ENCODE results near the gene TNIK.

TNIK gene

DNA sequence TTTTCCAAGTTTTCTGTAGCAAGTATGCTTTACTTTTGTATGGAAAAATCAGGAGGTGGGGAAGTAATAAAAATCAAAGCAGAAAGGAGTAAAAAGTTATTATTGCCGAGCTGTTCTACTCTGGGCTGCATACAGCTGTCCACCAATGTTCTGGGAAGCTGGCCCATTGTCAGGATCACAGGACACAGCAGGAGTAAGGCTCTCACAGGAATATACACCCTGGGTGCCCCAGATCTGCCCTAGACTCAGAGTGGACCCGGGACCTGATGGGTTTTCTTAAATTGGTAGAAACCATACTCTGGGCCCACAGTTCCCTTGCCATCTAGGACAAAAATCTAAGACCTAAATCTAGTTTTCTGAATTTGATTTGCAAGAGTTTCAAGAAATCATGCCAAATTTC is 60.4 kb downstream of the TNIK start:
- TF ChIP-seq FOXP2 (optimal IDR thresholded peaks at IDR 0.05; ENCODE audit: borderline replicate concordance, extremely low read depth, extremely low read length, insufficient read depth) (no peak), POLR2AphosphoS5 (IDR thresholded peaks at IDR 0.05; ENCODE audit: low read depth, low read length) (no peak), TAF1 (IDR thresholded peaks at IDR 0.05; ENCODE audit: borderline replicate concordance, insufficient read depth, low read length) (no peak), SIN3A (IDR thresholded peaks at IDR 0.05; ENCODE audit: borderline replicate concordance, insufficient read depth, low read length) (no peak)
- TF ChIP-seq, protein P1, sequence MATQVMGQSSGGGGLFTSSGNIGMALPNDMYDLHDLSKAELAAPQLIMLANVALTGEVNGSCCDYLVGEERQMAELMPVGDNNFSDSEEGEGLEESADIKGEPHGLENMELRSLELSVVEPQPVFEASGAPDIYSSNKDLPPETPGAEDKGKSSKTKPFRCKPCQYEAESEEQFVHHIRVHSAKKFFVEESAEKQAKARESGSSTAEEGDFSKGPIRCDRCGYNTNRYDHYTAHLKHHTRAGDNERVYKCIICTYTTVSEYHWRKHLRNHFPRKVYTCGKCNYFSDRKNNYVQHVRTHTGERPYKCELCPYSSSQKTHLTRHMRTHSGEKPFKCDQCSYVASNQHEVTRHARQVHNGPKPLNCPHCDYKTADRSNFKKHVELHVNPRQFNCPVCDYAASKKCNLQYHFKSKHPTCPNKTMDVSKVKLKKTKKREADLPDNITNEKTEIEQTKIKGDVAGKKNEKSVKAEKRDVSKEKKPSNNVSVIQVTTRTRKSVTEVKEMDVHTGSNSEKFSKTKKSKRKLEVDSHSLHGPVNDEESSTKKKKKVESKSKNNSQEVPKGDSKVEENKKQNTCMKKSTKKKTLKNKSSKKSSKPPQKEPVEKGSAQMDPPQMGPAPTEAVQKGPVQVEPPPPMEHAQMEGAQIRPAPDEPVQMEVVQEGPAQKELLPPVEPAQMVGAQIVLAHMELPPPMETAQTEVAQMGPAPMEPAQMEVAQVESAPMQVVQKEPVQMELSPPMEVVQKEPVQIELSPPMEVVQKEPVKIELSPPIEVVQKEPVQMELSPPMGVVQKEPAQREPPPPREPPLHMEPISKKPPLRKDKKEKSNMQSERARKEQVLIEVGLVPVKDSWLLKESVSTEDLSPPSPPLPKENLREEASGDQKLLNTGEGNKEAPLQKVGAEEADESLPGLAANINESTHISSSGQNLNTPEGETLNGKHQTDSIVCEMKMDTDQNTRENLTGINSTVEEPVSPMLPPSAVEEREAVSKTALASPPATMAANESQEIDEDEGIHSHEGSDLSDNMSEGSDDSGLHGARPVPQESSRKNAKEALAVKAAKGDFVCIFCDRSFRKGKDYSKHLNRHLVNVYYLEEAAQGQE (IDR thresholded peaks at IDR 0.05; ENCODE audit: insufficient read depth in 1 of 2, low read depth in 2 of 2, low read length in 2 of 2): no peak

DNA sequence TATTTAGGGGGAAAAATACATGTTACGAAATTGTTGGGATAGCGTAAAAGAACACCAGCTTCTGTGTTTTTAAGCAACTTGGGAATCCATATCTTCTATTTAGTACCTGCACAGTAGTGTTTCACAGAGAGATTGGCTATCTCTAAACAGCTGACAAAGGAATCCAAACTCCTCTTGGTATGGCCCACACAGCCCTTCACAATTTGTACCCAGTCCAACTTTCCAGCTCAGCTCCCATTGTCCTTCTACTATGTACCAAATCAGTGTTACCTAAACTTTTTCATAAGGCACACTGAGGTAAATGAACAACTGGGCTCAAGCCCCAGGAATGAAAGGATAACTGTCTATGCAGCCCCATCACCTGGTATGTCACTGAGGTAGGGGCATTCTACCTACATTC is 61.9 kb downstream of the TNIK start:
- TF ChIP-seq POLR2AphosphoS5 (IDR thresholded peaks at IDR 0.05; ENCODE audit: low read depth, low read length) (no peak), SIN3A (IDR thresholded peaks at IDR 0.05; ENCODE audit: borderline replicate concordance, insufficient read depth, low read length) (no peak), FOXP2 (optimal IDR thresholded peaks at IDR 0.05; ENCODE audit: borderline replicate concordance, extremely low read depth, extremely low read length, insufficient read depth) (no peak), TAF1 (IDR thresholded peaks at IDR 0.05; ENCODE audit: borderline replicate concordance, insufficient read depth, low read length) (no peak)
- TF ChIP-seq, protein P1 (IDR thresholded peaks at IDR 0.05; ENCODE audit: insufficient read depth in 1 of 2, low read depth in 2 of 2, low read length in 2 of 2): no peak

DNA sequence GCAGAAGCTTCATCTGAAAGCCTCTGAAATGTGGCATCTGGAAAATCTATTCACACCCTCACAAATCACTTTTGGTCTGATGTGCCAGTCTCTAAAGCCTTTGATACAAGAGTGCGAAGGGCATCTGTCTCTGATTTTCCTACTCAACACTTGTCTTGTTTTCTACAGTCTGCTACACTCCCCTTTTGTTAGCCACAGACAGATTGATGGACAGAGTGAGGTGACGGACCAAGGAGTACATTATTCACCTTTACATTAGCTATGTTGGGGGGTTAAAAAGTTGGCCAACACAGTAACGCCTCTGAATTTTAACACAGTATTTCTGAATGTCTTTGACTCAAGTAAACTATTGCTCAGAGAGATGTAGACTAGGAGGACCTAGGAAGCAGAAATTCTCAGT is 63.1 kb downstream of the TNIK start:
- TF ChIP-seq SIN3A (IDR thresholded peaks at IDR 0.05; ENCODE audit: borderline replicate concordance, insufficient read depth, low read length): no peak
- TF ChIP-seq TAF1 (IDR thresholded peaks at IDR 0.05; ENCODE audit: borderline replicate concordance, insufficient read depth, low read length): no peak
- TF ChIP-seq, protein P1 (IDR thresholded peaks at IDR 0.05; ENCODE audit: insufficient read depth in 1 of 2, low read depth in 2 of 2, low read length in 2 of 2): no peak
- no peak for TF ChIP-seq FOXP2 (optimal IDR thresholded peaks at IDR 0.05; ENCODE audit: borderline replicate concordance, extremely low read depth, extremely low read length, insufficient read depth)
- TF ChIP-seq POLR2AphosphoS5 (IDR thresholded peaks at IDR 0.05; ENCODE audit: low read depth, low read length): no peak

DNA sequence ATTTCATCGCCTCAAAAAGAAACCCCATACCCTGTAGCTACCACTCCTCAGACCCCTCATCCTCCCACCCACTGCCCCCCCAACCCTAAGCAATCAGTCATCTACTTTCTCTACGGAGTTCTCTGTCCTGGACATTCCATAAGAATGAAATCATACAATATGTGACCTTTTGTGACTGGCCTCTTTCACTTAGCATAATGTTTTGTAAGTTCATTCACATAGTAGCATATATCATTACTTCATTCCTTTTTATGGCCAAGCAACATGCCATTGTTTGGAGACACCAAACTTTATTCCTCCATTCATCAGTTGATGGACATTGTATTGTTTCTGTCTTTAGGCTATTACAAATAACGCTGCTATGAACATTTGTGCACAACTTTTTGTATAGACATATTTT is 64.2 kb downstream of the TNIK start:
- TF ChIP-seq TAF1 (IDR thresholded peaks at IDR 0.05; ENCODE audit: borderline replicate concordance, insufficient read depth, low read length) (no peak), FOXP2 (optimal IDR thresholded peaks at IDR 0.05; ENCODE audit: borderline replicate concordance, extremely low read depth, extremely low read length, insufficient read depth) (no peak), SIN3A (IDR thresholded peaks at IDR 0.05; ENCODE audit: borderline replicate concordance, insufficient read depth, low read length) (no peak), POLR2AphosphoS5 (IDR thresholded peaks at IDR 0.05; ENCODE audit: low read depth, low read length) (no peak)
- TF ChIP-seq, protein P1 (IDR thresholded peaks at IDR 0.05; ENCODE audit: insufficient read depth in 1 of 2, low read depth in 2 of 2, low read length in 2 of 2): no peak

Data from PFSK-1 (cell line).